ENCODE results near the gene PHF11. TPM values are rescaled to one million over a fixed set of nuclear protein-coding genes. Genes with fewer than 3 reads are reported as not detected.
A peak's percentile ranks its signal among the peaks of the same experiment; 100 is the strongest.

Gene PHF11
- total RNA-seq, 1 donor from 2014 or later = 15.1 TPM

GRCh38 chr13:49528161-49528560 lies 32.4 kb downstream of the PHF11 start:
- Histone ChIP-seq H3K27ac (replicated peaks) (peak overlapping the region; percentile 6), H3K36me3 (peaks cover 35% of the 10 kb centered on the region), H3K9me3 (replicated peaks) (no peaks in the 10 kb centered on the region), H3K4me3 (no peak overlapping the region), H3K4me1 (peaks cover 22% of the 10 kb centered on the region), H3K27me3 (ENCODE audit: low read depth) (no peaks in the 10 kb centered on the region)
- intact Hi-C loops (cut with micrococcal nuclease) = no loop called here
- DNase-seq = no peak
- no peak for TF ChIP-seq CTCF (IDR thresholded peaks at IDR 0.05; ENCODE audit: borderline replicate concordance)

GRCh38 chr13:49530457-49530856 lies 34.7 kb downstream of the PHF11 start:
- intact Hi-C loops (cut with micrococcal nuclease) = no loop called here
- no peaks in the 10 kb centered on the region for H3K27me3 ChIP-seq (ENCODE audit: low read depth)
- TF ChIP-seq CTCF (IDR thresholded peaks at IDR 0.05; ENCODE audit: borderline replicate concordance) = no peak
- H3K27ac ChIP-seq (replicated peaks) = peak overlapping the region; percentile 6
- H3K36me3 ChIP-seq = peaks cover 16% of the 10 kb centered on the region
- H3K9me3 ChIP-seq (replicated peaks) = no peaks in the 10 kb centered on the region
- no peak overlapping the region for H3K4me3 ChIP-seq
- peaks cover 32% of the 10 kb centered on the region for H3K4me1 ChIP-seq
- no peak for DNase-seq

GRCh38 chr13:49532593-49532992 lies 36.8 kb downstream of the PHF11 start:
- Histone ChIP-seq H3K27ac (replicated peaks) (peak overlapping the region; percentile 42), H3K4me1 (peaks cover 30% of the 10 kb centered on the region), H3K36me3 (peaks cover 4% of the 10 kb centered on the region), H3K9me3 (replicated peaks) (no peaks in the 10 kb centered on the region), H3K4me3 (no peak overlapping the region), H3K27me3 (ENCODE audit: low read depth) (no peaks in the 10 kb centered on the region)
- DNase-seq = no peak
- intact Hi-C loops (cut with micrococcal nuclease) = no loop called here
- TF ChIP-seq CTCF (IDR thresholded peaks at IDR 0.05; ENCODE audit: borderline replicate concordance) = no peak

- Histone ChIP-seq H3K36me3 (peaks cover 4% of the 10 kb centered on the region), H3K4me3 (no peak overlapping the region), H3K4me1 (peaks cover 30% of the 10 kb centered on the region), H3K27me3 (ENCODE audit: low read depth) (no peaks in the 10 kb centered on the region), H3K9me3 (replicated peaks) (no peaks in the 10 kb centered on the region), H3K27ac (replicated peaks) (peak overlapping the region; percentile 42)
- intact Hi-C loops (cut with micrococcal nuclease) = no loop called here
- no peak for DNase-seq
- TF ChIP-seq CTCF (IDR thresholded peaks at IDR 0.05; ENCODE audit: borderline replicate concordance) = no peak
These were observed 37.3 kb downstream of the PHF11 start for GRCh38 chr13:49533011-49533410.

GRCh38 chr13:49533591-49534269 lies 38.0 kb downstream of the PHF11 start:
- Histone ChIP-seq H3K9me3 (replicated peaks) (no peaks in the 10 kb centered on the region), H3K27me3 (ENCODE audit: low read depth) (no peaks in the 10 kb centered on the region), H3K36me3 (peaks cover 4% of the 10 kb centered on the region), H3K4me3 (no peak overlapping the region), H3K27ac (replicated peaks) (no peak overlapping the region), H3K4me1 (peaks cover 35% of the 10 kb centered on the region)
- TF ChIP-seq CTCF (IDR thresholded peaks at IDR 0.05; ENCODE audit: borderline replicate concordance) = no peak
- intact Hi-C loops (cut with micrococcal nuclease) = no loop called here
- no peak for DNase-seq
